DOHH2 (cell line): Measurements from ENCODE around the gene RTF2.

Source experiments
- H3F3A ChIP-seq: fragments of 200-600 bp; sonication (generic), shearing (Covaris generic); 2 replicates; pipeline ENCODE4 v1.6.0; 2016; ENCODE audit warnings: antibody characterized with exemption, mild to moderate bottlenecking; ENCODE audit not compliant: control insufficient read depth, insufficient read depth
- H3K27ac ChIP-seq: fragments of 200-600 bp; sonication (generic); 2 replicates; pipeline ENCODE4 v1.5.1; 2014; ENCODE audit warnings: low read depth, mild to moderate bottlenecking, low read length, moderate library complexity
- H3K27me3 ChIP-seq: fragments of 200-600 bp; sonication (generic); 2 replicates; pipeline ENCODE4 v1.6.1; 2014; ENCODE audit warnings: mild to moderate bottlenecking, low read length, mixed read lengths; ENCODE audit not compliant: control insufficient read depth
- H3K36me3 ChIP-seq: fragments of 200-600 bp; sonication (generic); 2 replicates; pipeline ENCODE4 v1.6.1; 2014; ENCODE audit warnings: mild to moderate bottlenecking, low read length, moderate library complexity, mixed read lengths; ENCODE audit not compliant: control insufficient read depth
- H3K4me1 ChIP-seq: fragments of 200-600 bp; sonication (generic); 2 replicates; pipeline ENCODE4 v1.6.1; 2014; ENCODE audit warnings: mild to moderate bottlenecking, low read length, mixed read lengths; ENCODE audit not compliant: control insufficient read depth
- H3K4me2 ChIP-seq: fragments of 200-600 bp; sonication (generic); 2 replicates; pipeline ENCODE4 v1.6.0; 2014; ENCODE audit warnings: mild to moderate bottlenecking, low read length, moderate library complexity
- H3K4me3 ChIP-seq: fragments of 200-600 bp; sonication (generic); 2 replicates; pipeline ENCODE4 v1.5.1; 2014; ENCODE audit warnings: mild to moderate bottlenecking, low read length, mixed read lengths
- H3K79me2 ChIP-seq: fragments of 200-600 bp; sonication (generic); 2 replicates; pipeline ENCODE4 v1.6.1; 2014; ENCODE audit warnings: mild to moderate bottlenecking, low read length, mixed read lengths; ENCODE audit not compliant: control insufficient read depth
- H3K9me2 ChIP-seq: fragments of 200-600 bp; sonication (generic); replicated peaks from 2 replicates; pipeline ENCODE4 v1.6.1; 2014; ENCODE audit warnings: mild to moderate bottlenecking, low read length, mixed read lengths; ENCODE audit not compliant: control insufficient read depth
- H3K9me3 ChIP-seq: fragments of 200-600 bp; sonication (generic); 2 replicates; pipeline ENCODE4 v1.6.1; 2014; ENCODE audit warnings: antibody characterized with exemption, low read length, mixed read lengths; ENCODE audit not compliant: control insufficient read depth, insufficient read depth
- H4K20me1 ChIP-seq: fragments of 200-600 bp; sonication (generic); 2 replicates; pipeline ENCODE4 v1.6.0; 2014; ENCODE audit warnings: low read depth, mild to moderate bottlenecking, antibody characterized with exemption, low read length, moderate library complexity; ENCODE audit not compliant: control insufficient read depth, insufficient read depth
- CTCF ChIP-seq: fragments of 200-600 bp; sonication (generic); IDR thresholded peaks from one replicate; pipeline ENCODE4 v1.5.1; 2014; ENCODE audit warnings: antibody characterized with exemption, mild to moderate bottlenecking, low read depth, low read length; ENCODE audit not compliant: poor library complexity, severe bottlenecking
- EZH2phosphoT487 ChIP-seq: fragments of 200-600 bp; sonication (generic); IDR thresholded peaks from 2 replicates; pipeline ENCODE4 v1.6.1; 2017; ENCODE audit warnings: borderline replicate concordance, mild to moderate bottlenecking, antibody characterized with exemption, low read length, moderate library complexity, mixed read lengths

RTF2 gene

GRCh38 chr20:56463428-56463827, 5.0 kb upstream of the RTF2 start:
- no peaks in the 10 kb centered on the region for H3K36me3 ChIP-seq
- H3K4me2 ChIP-seq = no peak overlapping the region
- no peaks in the 10 kb centered on the region for H3K9me2 ChIP-seq
- H3K9me3 ChIP-seq = no peaks in the 10 kb centered on the region
- no peaks in the 10 kb centered on the region for H4K20me1 ChIP-seq
- peaks cover 7% of the 10 kb centered on the region; the same call in 1 of the 2 replicates for H3K27me3 ChIP-seq
- TF ChIP-seq CTCF (no peak), EZH2phosphoT487 (no peak)
- no peak overlapping the region for H3K27ac ChIP-seq
- H3F3A ChIP-seq = no peaks in the 10 kb centered on the region; the same call in 1 of the 2 replicates
- H3K79me2 ChIP-seq = peaks cover under 1% of the 10 kb centered on the region; the same call in 1 of the 2 replicates
- no peak overlapping the region for H3K4me3 ChIP-seq
- H3K4me1 ChIP-seq = peaks cover 12% of the 10 kb centered on the region

DNA sequence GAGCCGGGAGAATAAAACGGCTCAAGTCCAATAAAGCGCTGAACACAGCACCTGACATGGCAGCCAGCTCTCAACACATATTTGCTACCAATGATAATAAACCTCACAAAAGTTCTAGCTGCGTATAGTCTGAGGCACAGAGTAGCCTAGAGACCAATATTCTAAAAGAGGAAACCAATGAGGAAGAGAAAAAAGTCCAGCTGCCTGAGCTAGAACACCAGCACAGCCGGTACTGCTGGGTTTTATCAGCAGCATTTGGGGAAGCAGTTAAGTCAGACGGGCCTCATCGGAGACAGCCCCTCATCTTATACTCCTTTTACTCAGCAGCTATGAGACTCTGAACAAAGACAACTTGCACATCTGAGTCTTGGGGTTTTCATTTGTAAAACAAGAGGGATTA, 2.4 kb upstream of the RTF2 start:
- Histone ChIP-seq H3K4me1 (peaks cover 24% of the 10 kb centered on the region), H3K79me2 (peaks cover 26% of the 10 kb centered on the region), H3K4me3 (no peak overlapping the region), H3K27me3 (peaks cover 7% of the 10 kb centered on the region; the same call in 1 of the 2 replicates), H3K27ac (no peak overlapping the region), H3K9me2 (no peaks in the 10 kb centered on the region), H4K20me1 (peaks cover 5% of the 10 kb centered on the region; the same call in 1 of the 2 replicates), H3K9me3 (no peaks in the 10 kb centered on the region), H3F3A (no peaks in the 10 kb centered on the region; the same call in 1 of the 2 replicates), H3K4me2 (no peak overlapping the region), H3K36me3 (peaks cover 4% of the 10 kb centered on the region)
- no peak for TF ChIP-seq CTCF
- no peak for TF ChIP-seq EZH2phosphoT487

DNA sequence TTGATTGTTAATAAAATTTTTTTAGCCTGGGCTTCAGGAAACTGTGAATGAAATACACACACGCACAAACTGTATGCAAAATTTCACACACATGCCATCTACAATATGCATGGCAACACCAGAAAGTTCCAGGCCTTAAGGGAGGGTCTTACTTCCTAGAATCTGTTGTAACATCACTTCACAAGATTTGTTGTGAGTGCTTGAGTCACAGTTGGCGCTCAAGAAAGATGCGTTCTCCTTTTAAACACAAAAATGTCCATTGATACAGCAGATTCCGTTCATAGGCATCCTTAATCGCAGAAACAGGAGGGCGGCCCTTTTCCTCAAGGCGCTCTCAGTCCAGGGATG, 485 bp upstream of the RTF2 start:
- Histone ChIP-seq H4K20me1 (peaks cover 5% of the 10 kb centered on the region; the same call in 1 of the 2 replicates), H3K4me1 (peaks cover 24% of the 10 kb centered on the region), H3K4me2 (peak overlapping the region; percentile 98), H3K9me2 (no peaks in the 10 kb centered on the region), H3K9me3 (no peaks in the 10 kb centered on the region), H3K27me3 (no peaks in the 10 kb centered on the region), H3K36me3 (peaks cover 7% of the 10 kb centered on the region), H3K27ac (no peak overlapping the region), H3K79me2 (peaks cover 34% of the 10 kb centered on the region), H3K4me3 (peak overlapping the region; percentile 85), H3F3A (no peaks in the 10 kb centered on the region; the same call in 1 of the 2 replicates)
- TF ChIP-seq EZH2phosphoT487 = no peak
- TF ChIP-seq CTCF = no peak

DNA sequence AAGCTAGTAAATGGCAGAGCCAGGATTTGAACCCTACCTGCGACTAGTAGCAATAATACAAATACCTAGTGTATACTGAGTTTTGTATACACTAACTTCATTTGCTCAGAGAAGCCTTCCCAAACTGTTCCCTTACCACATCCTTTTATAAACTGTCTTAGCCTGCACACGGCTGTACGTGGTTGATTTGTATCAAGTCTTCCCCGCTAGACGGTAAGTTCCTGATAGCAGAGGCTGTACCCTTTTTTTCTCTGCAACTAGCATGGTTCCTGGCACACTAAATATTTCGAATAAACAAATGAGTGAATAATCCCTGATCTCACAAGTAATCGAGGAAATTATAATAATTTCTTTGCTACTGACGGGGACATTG, 636 bp downstream of the RTF2 start:
- Histone ChIP-seq H3K36me3 (peaks cover 16% of the 10 kb centered on the region), H3K4me1 (peaks cover 24% of the 10 kb centered on the region), H3K27me3 (no peaks in the 10 kb centered on the region), H3K9me3 (no peaks in the 10 kb centered on the region), H3F3A (no peaks in the 10 kb centered on the region; the same call in 1 of the 2 replicates), H3K27ac (no peak overlapping the region), H4K20me1 (peaks cover 5% of the 10 kb centered on the region; the same call in 1 of the 2 replicates), H3K4me3 (peak overlapping the region; percentile 85), H3K79me2 (peaks cover 34% of the 10 kb centered on the region), H3K9me2 (no peaks in the 10 kb centered on the region), H3K4me2 (peak overlapping the region; percentile 98)
- TF ChIP-seq EZH2phosphoT487 (no peak), CTCF (no peak)
